H9 (cell line): ENCODE measurements around the gene DAND5. TPM values are rescaled to one million over a fixed set of nuclear protein-coding genes. Genes with fewer than 3 reads are reported as not detected.

Experiments
- DNase-seq: peaks from one replicate; pipeline ENCODE4 v3.0.0-alpha.2; 2017
- H2AFZ ChIP-seq: one replicate; pipeline ENCODE4 v1.6.1; 2013; ENCODE audit warnings: mild to moderate bottlenecking, low read length, control low read depth, moderate library complexity
- H2AK5ac ChIP-seq: 2 replicates; pipeline ENCODE4 v1.6.1; 2013; ENCODE audit warnings: low read length, control low read depth, mixed read lengths; ENCODE audit not compliant: insufficient read length
- H2BK120ac ChIP-seq: one replicate; pipeline ENCODE4 v1.6.1; 2013; ENCODE audit warnings: low read depth, mild to moderate bottlenecking, low read length, control low read depth, inconsistent platforms; ENCODE audit not compliant: poor library complexity, severe bottlenecking
- H2BK12ac ChIP-seq: 2 replicates; pipeline ENCODE4 v1.6.1; 2013; ENCODE audit warnings: low read length, control low read depth, mixed read lengths, low read depth; ENCODE audit not compliant: insufficient read length
- H2BK15ac ChIP-seq: 2 replicates; pipeline ENCODE4 v1.6.1; 2013; ENCODE audit warnings: low read depth, low read length, control low read depth
- H2BK20ac ChIP-seq: one replicate; pipeline ENCODE4 v1.6.1; 2013; ENCODE audit warnings: low read depth, mild to moderate bottlenecking, low read length, control low read depth, inconsistent platforms; ENCODE audit not compliant: poor library complexity, severe bottlenecking
- H2BK5ac ChIP-seq: 2 replicates; pipeline ENCODE4 v1.6.1; 2013; ENCODE audit warnings: low read length, control low read depth, mixed read lengths; ENCODE audit not compliant: insufficient read length
- H3K14ac ChIP-seq: 2 replicates; pipeline ENCODE4 v1.6.1; 2013; ENCODE audit warnings: low read length, control low read depth; ENCODE audit not compliant: insufficient read depth
- H3K18ac ChIP-seq: 2 replicates; pipeline ENCODE4 v1.6.1; 2013; ENCODE audit warnings: low read depth, mild to moderate bottlenecking, mixed read lengths, low read length, control low read depth; ENCODE audit not compliant: insufficient read length
- H3K23ac ChIP-seq: 2 replicates; pipeline ENCODE4 v1.6.1; 2013; ENCODE audit warnings: low read length, control low read depth, mixed read lengths, low read depth; ENCODE audit not compliant: insufficient read length
- H3K23me2 ChIP-seq: 2 replicates; pipeline ENCODE4 v1.6.1; 2013; ENCODE audit warnings: low read depth, mild to moderate bottlenecking, mixed read lengths, low read length, control low read depth; ENCODE audit not compliant: insufficient read length, poor library complexity, severe bottlenecking
- H3K27ac ChIP-seq: 2 replicates; pipeline ENCODE4 v1.5.1; 2013; ENCODE audit warnings: low read length, control low read depth, mixed read lengths, low read depth; ENCODE audit not compliant: insufficient read length
- H3K27me3 ChIP-seq: 2 replicates; pipeline ENCODE4 v1.6.1; 2013; ENCODE audit warnings: low read length, control low read depth, inconsistent platforms; ENCODE audit not compliant: insufficient read depth
- H3K4ac ChIP-seq: 2 replicates; pipeline ENCODE4 v1.6.1; 2013; ENCODE audit warnings: low read depth, mild to moderate bottlenecking, control low read depth, inconsistent platforms, low read length, moderate library complexity
- H3K4me1 ChIP-seq: 2 replicates; pipeline ENCODE4 v1.6.1; 2013; ENCODE audit warnings: low read length, control low read depth, inconsistent platforms; ENCODE audit not compliant: insufficient read depth
- H3K4me2 ChIP-seq: 2 replicates; pipeline ENCODE4 v1.6.1; 2013; ENCODE audit warnings: low read length, control low read depth, mixed read lengths; ENCODE audit not compliant: insufficient read length, insufficient read depth
- H3K56ac ChIP-seq: 2 replicates; pipeline ENCODE4 v1.6.1; 2013; ENCODE audit warnings: low read depth, mild to moderate bottlenecking, mixed read lengths, low read length, control low read depth; ENCODE audit not compliant: insufficient read length
- H3K79me1 ChIP-seq: 2 replicates; pipeline ENCODE4 v1.6.1; 2013; ENCODE audit warnings: low read depth, mild to moderate bottlenecking, moderate library complexity, low read length, control low read depth, inconsistent platforms; ENCODE audit not compliant: insufficient read depth, poor library complexity, severe bottlenecking
- H3K79me2 ChIP-seq: 2 replicates; pipeline ENCODE4 v1.6.1; 2013; ENCODE audit warnings: low read length, control low read depth, inconsistent platforms; ENCODE audit not compliant: insufficient read depth
- H3K9ac ChIP-seq: 2 replicates; pipeline ENCODE4 v1.6.1; 2013; ENCODE audit warnings: low read length, control low read depth, mixed read lengths; ENCODE audit not compliant: insufficient read length; ENCODE audit errors: extremely low read depth
- H3K9me3 ChIP-seq: one replicate; pipeline ENCODE4 v1.6.1; 2013; ENCODE audit warnings: low read depth, low read length, inconsistent platforms; ENCODE audit not compliant: control insufficient read depth
- H3T11ph ChIP-seq: one replicate; pipeline ENCODE4 v1.6.1; 2013; ENCODE audit warnings: mild to moderate bottlenecking, low read length, control low read depth, inconsistent platforms
- H4K20me1 ChIP-seq: one replicate; pipeline ENCODE4 v1.6.1; 2013; ENCODE audit not compliant: control insufficient read depth, insufficient read length, insufficient read depth
- H4K5ac ChIP-seq: 2 replicates; pipeline ENCODE4 v1.6.1; 2013; ENCODE audit warnings: low read depth, mild to moderate bottlenecking, mixed read lengths, low read length, control low read depth; ENCODE audit not compliant: insufficient read length
- H4K8ac ChIP-seq: replicated peaks from 2 replicates; pipeline ENCODE4 v1.6.1; 2013; ENCODE audit warnings: low read length, control low read depth, mixed read lengths, low read depth; ENCODE audit not compliant: insufficient read length
- H4K91ac ChIP-seq: 2 replicates; pipeline ENCODE4 v1.6.1; 2013; ENCODE audit warnings: low read depth, mild to moderate bottlenecking, moderate library complexity, mixed read lengths, low read length, control low read depth; ENCODE audit not compliant: insufficient read length
- H3K27ac Mint-ChIP-seq, 3 experiments: 2 replicates in 2 of 3; 3 replicates in 1 of 3; pipeline ENCODE4 v1.8.0; 2020 to 2021; ENCODE audit warnings: mixed read lengths in 3 of 3, mild to moderate bottlenecking in 1 of 3, moderate library complexity in 1 of 3
- H3K27me3 Mint-ChIP-seq: 2 replicates; pipeline ENCODE4 v1.8.0; 2021; ENCODE audit warnings: low read depth, mild to moderate bottlenecking, moderate library complexity, mixed read lengths
- H3K36me3 Mint-ChIP-seq, 3 experiments: 2 replicates in 2 of 3; 3 replicates in 1 of 3; pipeline ENCODE4 v1.8.0; 2020 to 2021; ENCODE audit warnings: low read depth in 3 of 3, mixed read lengths in 3 of 3; ENCODE audit not compliant: insufficient read depth in 1 of 3
- H3K4me1 Mint-ChIP-seq, 2 experiments: 2 replicates each; pipeline ENCODE4 v1.8.0; 2020; ENCODE audit warnings: mixed read lengths in 2 of 2
- H3K4me3 Mint-ChIP-seq, 2 experiments: 2 replicates in 1 of 2; 3 replicates in 1 of 2; pipeline ENCODE4 v1.8.0; 2020 to 2021; ENCODE audit warnings: mild to moderate bottlenecking in 2 of 2, mixed read lengths in 2 of 2, moderate library complexity in 1 of 2
- H3K9me3 Mint-ChIP-seq, 2 experiments: 2 replicates in 1 of 2; 3 replicates in 1 of 2; pipeline ENCODE4 v1.8.0; 2020; ENCODE audit warnings: mild to moderate bottlenecking in 2 of 2, mixed read lengths in 2 of 2, moderate library complexity in 1 of 2
- WGBS: extraction: QIAGEN DNeasy Blood & Tissue Kit; methylation state at CpG from one replicate; pipeline ENCODE4 v1.1.7; 2013; ENCODE audit warnings: missing lambda C conversion rate, low lambda C conversion rate, mixed read lengths; ENCODE audit not compliant: insufficient read length; ENCODE audit errors: extremely low coverage; 5-methylcytosine and 5-hydroxymethylcytosine counted together
- microRNA-seq: library from miRNA; unstranded; fragments of <30 nt; microRNA quantifications from one replicate; pipeline ENCODE4, GENCODE V29; 2020; ENCODE audit warnings: borderline microRNAs expressed
- total RNA-seq: library from RNA; stranded (reverse); gene quantifications from 2 replicates; pipeline ENCODE4 v1.2.1, GENCODE V29; 2021
- TF ChIP-seq, protein P1 (sequence below): fragments of 200-600 bp; sonication (generic); conservative IDR thresholded peaks from 3 replicates; pipeline ENCODE4 v1.8.0; 2021; ENCODE audit warnings: antibody characterized with exemption, mild to moderate bottlenecking

Gene DAND5
- total RNA-seq, 1 experiment from 2014 or later = 0.11 TPM

DNA sequence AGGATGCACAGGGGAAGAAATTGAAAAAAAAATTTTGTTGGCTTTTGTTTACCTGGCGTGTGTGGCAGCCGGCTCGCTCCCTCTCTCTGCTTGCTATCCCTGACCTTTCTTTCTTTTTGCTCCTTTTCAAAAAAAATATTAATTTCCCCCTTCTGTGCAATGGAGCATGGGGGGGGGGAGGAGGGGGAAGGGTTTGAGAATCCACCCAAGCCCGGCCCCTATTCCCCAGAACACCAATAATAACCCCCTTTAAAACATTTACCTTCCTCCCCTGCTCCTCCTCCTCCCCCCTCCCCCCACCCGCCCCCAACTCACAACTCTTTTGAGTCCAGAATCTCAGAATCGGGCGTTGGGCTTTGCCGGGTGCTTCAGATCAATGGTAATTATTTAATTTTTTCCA is 54.3 kb downstream of the DAND5 start:
- Histone ChIP-seq H3K9ac (no peak overlapping the region), H3K4me1 (peaks cover 2% of the 10 kb centered on the region), H2BK15ac (no peak overlapping the region), H3K4ac (no peak overlapping the region), H4K8ac (no peak overlapping the region), H3K14ac (no peak overlapping the region), H3K9me3 (no peaks in the 10 kb centered on the region), H2AK5ac (no peak overlapping the region), H3K79me2 (no peaks in the 10 kb centered on the region), H4K5ac (no peak overlapping the region), H3K27ac (no peak overlapping the region), H2BK120ac (no peak overlapping the region), H4K91ac (no peak overlapping the region), H3K18ac (no peak overlapping the region), H3T11ph (no peak overlapping the region), H4K20me1 (peaks cover 2% of the 10 kb centered on the region), H3K56ac (no peak overlapping the region), H3K27me3 (peaks cover 83% of the 10 kb centered on the region), H3K79me1 (no peaks in the 10 kb centered on the region), H3K23ac (no peak overlapping the region), H3K23me2 (peaks cover 7% of the 10 kb centered on the region), H2BK20ac (no peak overlapping the region), H2BK12ac (no peak overlapping the region), H3K4me2 (no peak overlapping the region), H2BK5ac (no peak overlapping the region), H2AFZ (no peak overlapping the region)
- TF ChIP-seq, protein P1, sequence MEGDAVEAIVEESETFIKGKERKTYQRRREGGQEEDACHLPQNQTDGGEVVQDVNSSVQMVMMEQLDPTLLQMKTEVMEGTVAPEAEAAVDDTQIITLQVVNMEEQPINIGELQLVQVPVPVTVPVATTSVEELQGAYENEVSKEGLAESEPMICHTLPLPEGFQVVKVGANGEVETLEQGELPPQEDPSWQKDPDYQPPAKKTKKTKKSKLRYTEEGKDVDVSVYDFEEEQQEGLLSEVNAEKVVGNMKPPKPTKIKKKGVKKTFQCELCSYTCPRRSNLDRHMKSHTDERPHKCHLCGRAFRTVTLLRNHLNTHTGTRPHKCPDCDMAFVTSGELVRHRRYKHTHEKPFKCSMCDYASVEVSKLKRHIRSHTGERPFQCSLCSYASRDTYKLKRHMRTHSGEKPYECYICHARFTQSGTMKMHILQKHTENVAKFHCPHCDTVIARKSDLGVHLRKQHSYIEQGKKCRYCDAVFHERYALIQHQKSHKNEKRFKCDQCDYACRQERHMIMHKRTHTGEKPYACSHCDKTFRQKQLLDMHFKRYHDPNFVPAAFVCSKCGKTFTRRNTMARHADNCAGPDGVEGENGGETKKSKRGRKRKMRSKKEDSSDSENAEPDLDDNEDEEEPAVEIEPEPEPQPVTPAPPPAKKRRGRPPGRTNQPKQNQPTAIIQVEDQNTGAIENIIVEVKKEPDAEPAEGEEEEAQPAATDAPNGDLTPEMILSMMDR = no peak
- Mint-ChIP-seq H3K4me3 (peak overlapping the region in 1 of 2 experiments; percentile 64; a peak in 3 of 5 replicates), H3K36me3 (no peaks in the 10 kb centered on the region), H3K9me3 (peaks cover 3 to 19% of the 10 kb centered on the region in 2 experiments; a peak in 2 of 5 replicates), H3K27ac (no peak overlapping the region), H3K4me1 (peaks cover 32 to 69% of the 10 kb centered on the region in 2 experiments), H3K27me3 (peaks cover 100% of the 10 kb centered on the region)
- WGBS = no CpG with 5 or more reads among the region's 8 CpGs
- no peak for DNase-seq

Small RNA genes within 50 kb of the gene (microRNA-seq; reads per million reads assigned to microRNA genes)
- gene MIR5695 = not detected
- gene MIR6515 = 0.70 reads per million

Other genes with a start within 250 kb of the DAND5 start
- 149 and 159 TPM in 2 replicates for gene TNPO2, start 245.6 kb upstream of the DAND5 start, total RNA-seq
- gene TRIR, start 234.9 kb upstream of the DAND5 start, total RNA-seq = 154 and 161 TPM in 2 replicates
- gene GET3, start 232.1 kb upstream of the DAND5 start, total RNA-seq = 81.3 and 81.6 TPM in 2 replicates
- 1.6 and 2.0 TPM in 2 replicates for gene BEST2, start 217.8 kb upstream of the DAND5 start, total RNA-seq
- 56.8 and 64.7 TPM in 2 replicates for gene HOOK2, start 194.0 kb upstream of the DAND5 start, total RNA-seq
- 15.9 and 18.0 TPM in 2 replicates for gene JUNB, start 178.1 kb upstream of the DAND5 start, total RNA-seq
- 468 and 485 TPM in 2 replicates for gene PRDX2, start 167.8 kb upstream of the DAND5 start, total RNA-seq
- gene THSD8, start 167.5 kb upstream of the DAND5 start, total RNA-seq = 45.8 and 48.1 TPM in 2 replicates
- gene RNASEH2A, start 163.0 kb upstream of the DAND5 start, total RNA-seq = 79.5 and 86.0 TPM in 2 replicates
- gene RTBDN, start 135.0 kb upstream of the DAND5 start, total RNA-seq = 5.6 and 6.4 TPM in 2 replicates
- gene MAST1, start 131.1 kb upstream of the DAND5 start, total RNA-seq = 11.8 and 15.1 TPM in 2 replicates
- gene DNASE2, start 88.1 kb upstream of the DAND5 start, total RNA-seq = 23.8 and 26.0 TPM in 2 replicates
- gene KLF1, start 82.4 kb upstream of the DAND5 start, total RNA-seq = 0.37 and 0.53 TPM in 2 replicates
- gene GCDH, start 78.4 kb upstream of the DAND5 start, total RNA-seq = 53.2 and 54.4 TPM in 2 replicates
- gene SYCE2, start 50.3 kb upstream of the DAND5 start, total RNA-seq = 1.4 and 1.9 TPM in 2 replicates
- gene FARSA, start 35.9 kb upstream of the DAND5 start, total RNA-seq = 108 and 110 TPM in 2 replicates
- gene CALR, start 31.0 kb upstream of the DAND5 start, total RNA-seq = 887 and 938 TPM in 2 replicates
- gene RAD23A, start 23.7 kb upstream of the DAND5 start, total RNA-seq = 62.2 and 67.0 TPM in 2 replicates
- 44.5 and 45.6 TPM in 2 replicates for gene GADD45GIP1, start 12.4 kb upstream of the DAND5 start, total RNA-seq
- 0.20 and 0.31 TPM in 2 replicates for gene NFIX, start 25.9 kb downstream of the DAND5 start, total RNA-seq
- 0.63 and 0.86 TPM in 2 replicates for gene LYL1, start 133.3 kb downstream of the DAND5 start, total RNA-seq
- gene TRMT1, start 147.2 kb downstream of the DAND5 start, total RNA-seq = 92.8 and 95.7 TPM in 2 replicates
- gene NACC1, start 148.7 kb downstream of the DAND5 start, total RNA-seq = 198 and 210 TPM in 2 replicates
- 39.4 and 40.5 TPM in 2 replicates for gene STX10, start 180.8 kb downstream of the DAND5 start, total RNA-seq
- gene IER2, start 180.8 kb downstream of the DAND5 start, total RNA-seq = 160 and 165 TPM in 2 replicates